Neural crest cell (in vitro differentiated cells): ENCODE measurements around the gene CCDC3. TPM values are rescaled to one million over a fixed set of nuclear protein-coding genes. Genes with fewer than 3 reads are reported as not detected.

ENCODE experiments used
- DNase-seq: peaks from one replicate; pipeline ENCODE4 v3.0.0; 2021; ENCODE audit warnings: low read depth, mixed read lengths, low spot score
- H3K27ac Mint-ChIP-seq: one replicate; pipeline ENCODE4 v1.8.0; 2021; ENCODE audit warnings: mild to moderate bottlenecking, mixed read lengths; ENCODE audit not compliant: unreplicated experiment
- H3K27me3 Mint-ChIP-seq: 2 replicates; pipeline ENCODE4 v1.8.0; 2021; ENCODE audit warnings: low read depth, mild to moderate bottlenecking, mixed read lengths
- H3K36me3 Mint-ChIP-seq: 2 replicates; pipeline ENCODE4 v1.8.0; 2021; ENCODE audit warnings: low read depth, mild to moderate bottlenecking, mixed read lengths
- H3K4me1 Mint-ChIP-seq: 2 replicates; pipeline ENCODE4 v1.8.0; 2021; ENCODE audit warnings: mixed read lengths
- H3K4me3 Mint-ChIP-seq: one replicate; pipeline ENCODE4 v1.8.0; 2021; ENCODE audit warnings: mild to moderate bottlenecking, mixed read lengths
- H3K9me3 Mint-ChIP-seq: 2 replicates; pipeline ENCODE4 v1.8.0; 2021; ENCODE audit warnings: mixed read lengths
- total RNA-seq: library from RNA; stranded (reverse); gene quantifications from 2 replicates; pipeline ENCODE4 v1.2.1, GENCODE V29; 2021
- TF ChIP-seq, protein P1 (sequence below): fragments of 200-600 bp; sonication (generic); conservative IDR thresholded peaks from 2 replicates; pipeline ENCODE4 v1.5.0; 2021; ENCODE audit warnings: antibody characterized with exemption, mild to moderate bottlenecking

CCDC3 gene
- total RNA-seq, 1 donor from 2014 or later: 6.1 TPM

- no peaks in the 10 kb centered on the region for H3K4me1 Mint-ChIP-seq
- H3K27me3 Mint-ChIP-seq: no peaks in the 10 kb centered on the region
- no peak for DNase-seq
- no peak overlapping the region for H3K27ac Mint-ChIP-seq
- H3K4me3 Mint-ChIP-seq: no peak overlapping the region
- TF ChIP-seq, protein P1, sequence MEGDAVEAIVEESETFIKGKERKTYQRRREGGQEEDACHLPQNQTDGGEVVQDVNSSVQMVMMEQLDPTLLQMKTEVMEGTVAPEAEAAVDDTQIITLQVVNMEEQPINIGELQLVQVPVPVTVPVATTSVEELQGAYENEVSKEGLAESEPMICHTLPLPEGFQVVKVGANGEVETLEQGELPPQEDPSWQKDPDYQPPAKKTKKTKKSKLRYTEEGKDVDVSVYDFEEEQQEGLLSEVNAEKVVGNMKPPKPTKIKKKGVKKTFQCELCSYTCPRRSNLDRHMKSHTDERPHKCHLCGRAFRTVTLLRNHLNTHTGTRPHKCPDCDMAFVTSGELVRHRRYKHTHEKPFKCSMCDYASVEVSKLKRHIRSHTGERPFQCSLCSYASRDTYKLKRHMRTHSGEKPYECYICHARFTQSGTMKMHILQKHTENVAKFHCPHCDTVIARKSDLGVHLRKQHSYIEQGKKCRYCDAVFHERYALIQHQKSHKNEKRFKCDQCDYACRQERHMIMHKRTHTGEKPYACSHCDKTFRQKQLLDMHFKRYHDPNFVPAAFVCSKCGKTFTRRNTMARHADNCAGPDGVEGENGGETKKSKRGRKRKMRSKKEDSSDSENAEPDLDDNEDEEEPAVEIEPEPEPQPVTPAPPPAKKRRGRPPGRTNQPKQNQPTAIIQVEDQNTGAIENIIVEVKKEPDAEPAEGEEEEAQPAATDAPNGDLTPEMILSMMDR: no peak
- no peaks in the 10 kb centered on the region for H3K36me3 Mint-ChIP-seq
- no peaks in the 10 kb centered on the region for H3K9me3 Mint-ChIP-seq
These were observed 81.9 kb downstream of the CCDC3 start for GRCh38 chr10:12919574-12919973.

- no peak overlapping the region for H3K4me3 Mint-ChIP-seq
- H3K36me3 Mint-ChIP-seq: no peaks in the 10 kb centered on the region
- peaks cover 11% of the 10 kb centered on the region for H3K9me3 Mint-ChIP-seq
- H3K27me3 Mint-ChIP-seq: peaks cover 3% of the 10 kb centered on the region
- H3K4me1 Mint-ChIP-seq: no peaks in the 10 kb centered on the region
- no peak overlapping the region for H3K27ac Mint-ChIP-seq
- TF ChIP-seq, protein P1: no peak
- DNase-seq: no peak
These were observed 84.9 kb downstream of the CCDC3 start for GRCh38 chr10:12916587-12916986.

GRCh38 chr10:12915637-12916168 lies 85.8 kb downstream of the CCDC3 start:
- Mint-ChIP-seq H3K27me3 (peaks cover 3% of the 10 kb centered on the region), H3K27ac (no peak overlapping the region), H3K36me3 (no peaks in the 10 kb centered on the region), H3K9me3 (peaks cover 11% of the 10 kb centered on the region), H3K4me1 (no peaks in the 10 kb centered on the region), H3K4me3 (no peak overlapping the region)
- TF ChIP-seq, protein P1: no peak
- DNase-seq: no peak

DNA sequence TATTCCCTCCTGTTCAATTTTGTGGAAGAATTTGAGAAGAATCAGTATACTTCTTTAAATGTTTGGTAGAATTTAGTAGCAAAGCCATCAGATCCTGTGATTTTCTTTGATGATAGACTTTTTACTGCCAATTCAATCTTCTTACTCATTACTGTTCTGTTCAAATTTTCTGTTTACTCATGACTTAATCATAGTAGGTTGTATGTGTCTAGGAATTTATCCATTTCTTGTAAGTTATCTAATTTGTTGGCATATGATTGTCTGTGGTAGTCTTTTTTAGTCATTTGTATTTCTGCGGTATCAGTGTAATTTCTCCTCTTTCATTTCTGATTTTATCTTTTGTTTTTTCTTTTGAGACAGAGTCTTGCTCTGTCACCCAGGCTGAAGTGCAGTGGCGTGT lies 87.4 kb downstream of the CCDC3 start:
- no peak overlapping the region for H3K27ac Mint-ChIP-seq
- DNase-seq: no peak
- H3K4me1 Mint-ChIP-seq: no peaks in the 10 kb centered on the region
- peaks cover 11% of the 10 kb centered on the region for H3K9me3 Mint-ChIP-seq
- no peaks in the 10 kb centered on the region for H3K36me3 Mint-ChIP-seq
- TF ChIP-seq, protein P1: no peak
- no peak overlapping the region for H3K4me3 Mint-ChIP-seq
- H3K27me3 Mint-ChIP-seq: peaks cover 3% of the 10 kb centered on the region

DNA sequence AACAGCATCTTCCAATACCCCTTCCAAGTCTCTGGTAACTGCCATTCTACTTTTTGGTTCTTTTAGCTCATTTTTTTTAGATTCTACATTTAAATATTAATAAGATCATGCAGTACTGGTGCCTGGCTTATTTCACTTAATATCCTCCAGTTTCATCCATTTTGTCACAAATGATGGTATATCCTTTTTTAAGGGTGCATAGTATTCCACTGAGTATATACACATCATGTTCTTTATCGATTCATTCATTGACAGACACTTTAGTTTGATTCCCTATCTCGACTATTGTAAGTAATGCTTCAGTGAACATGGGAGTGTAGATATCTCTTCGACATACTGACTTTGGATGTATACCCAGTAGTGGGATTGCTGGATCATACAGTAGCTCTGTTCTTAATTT lies 89.7 kb downstream of the CCDC3 start:
- Mint-ChIP-seq H3K4me3 (no peak overlapping the region), H3K27me3 (peaks cover 3% of the 10 kb centered on the region), H3K4me1 (no peaks in the 10 kb centered on the region), H3K27ac (no peak overlapping the region), H3K9me3 (peaks cover 11% of the 10 kb centered on the region), H3K36me3 (no peaks in the 10 kb centered on the region)
- TF ChIP-seq, protein P1: no peak
- no peak for DNase-seq

- H3K27ac Mint-ChIP-seq: no peak overlapping the region
- DNase-seq: no peak
- H3K9me3 Mint-ChIP-seq: peaks cover 11% of the 10 kb centered on the region
- peaks cover 3% of the 10 kb centered on the region for H3K27me3 Mint-ChIP-seq
- H3K36me3 Mint-ChIP-seq: no peaks in the 10 kb centered on the region
- TF ChIP-seq, protein P1: no peak
- no peak overlapping the region for H3K4me3 Mint-ChIP-seq
- H3K4me1 Mint-ChIP-seq: no peaks in the 10 kb centered on the region
These were observed 90.7 kb downstream of the CCDC3 start for GRCh38 chr10:12910835-12911234.
